SIG-M5 treated with dmso at 0.1 percent for 504 hours (cell line): Measurements from ENCODE around the gene AKR7A3.
"Not testable (repeated sequence)": the region's sequence is repeated elsewhere in the genome, so short reads cannot be mapped to it uniquely, and the experiment has no call there.

Experiments used
- DNase-seq: peaks from one replicate; lab custom pipeline; 2025; ENCODE audit not compliant: unreplicated experiment; lab: John Stamatoyannopoulos, UW

The AKR7A3 gene

DNA sequence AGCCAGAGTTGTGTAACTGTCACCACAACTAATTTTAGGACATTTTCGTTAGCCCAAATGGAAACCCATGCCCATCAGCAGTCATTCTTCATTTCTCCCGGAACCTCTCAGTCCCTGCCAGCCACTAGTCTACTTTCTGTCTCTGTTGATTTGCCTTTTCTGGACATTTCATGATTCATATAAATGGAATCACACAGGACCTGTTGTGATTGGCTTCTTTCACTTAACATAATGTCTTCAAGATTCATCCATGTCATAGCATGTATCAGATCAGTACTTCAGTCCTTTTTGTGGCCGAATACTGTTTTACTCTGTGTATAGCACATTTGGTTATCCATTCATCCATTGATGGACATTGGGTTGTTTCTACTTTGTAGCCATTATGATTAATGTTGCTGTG, 30.6 kb upstream of the AKR7A3 start:
- peak; percentile 90 for DNase-seq

DNA sequence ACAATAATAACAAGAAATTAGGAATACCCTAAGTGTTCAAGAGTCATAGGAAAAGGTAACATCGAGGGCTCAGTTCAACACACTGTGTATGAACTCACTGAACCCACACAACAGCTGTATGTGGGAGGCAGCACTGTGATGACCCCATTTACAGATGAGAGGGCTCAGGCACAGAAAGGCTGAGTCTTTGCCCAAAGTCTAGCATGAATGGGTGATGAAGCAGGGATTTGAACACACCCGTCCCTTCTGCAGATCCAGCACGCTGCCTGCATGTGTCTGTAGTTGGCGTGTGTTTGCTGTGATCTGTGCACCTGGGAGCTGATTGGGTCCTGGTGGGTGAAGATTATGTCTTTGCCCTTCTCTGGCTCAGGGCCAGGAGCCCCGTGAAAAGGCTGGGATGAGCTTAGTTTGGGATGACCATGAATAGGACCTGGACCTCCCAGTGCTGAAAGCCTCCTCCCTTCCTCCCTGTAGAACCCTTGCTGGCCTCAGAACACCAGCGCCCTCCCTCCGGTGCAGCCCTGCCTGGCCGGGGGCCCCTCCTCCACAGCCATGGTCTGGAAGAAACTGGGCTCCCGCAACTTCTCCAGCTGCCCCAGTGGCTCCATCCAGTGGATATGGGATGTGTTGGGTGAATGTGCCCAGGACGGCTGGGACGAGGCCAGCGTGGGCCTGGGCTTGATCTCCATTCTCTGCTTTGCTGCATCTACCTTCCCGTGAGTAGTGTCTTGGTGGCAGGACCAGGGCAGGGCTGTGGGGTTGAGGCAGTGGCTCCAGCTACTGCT, 28.7 kb upstream of the AKR7A3 start:
- no peak for DNase-seq

DNA sequence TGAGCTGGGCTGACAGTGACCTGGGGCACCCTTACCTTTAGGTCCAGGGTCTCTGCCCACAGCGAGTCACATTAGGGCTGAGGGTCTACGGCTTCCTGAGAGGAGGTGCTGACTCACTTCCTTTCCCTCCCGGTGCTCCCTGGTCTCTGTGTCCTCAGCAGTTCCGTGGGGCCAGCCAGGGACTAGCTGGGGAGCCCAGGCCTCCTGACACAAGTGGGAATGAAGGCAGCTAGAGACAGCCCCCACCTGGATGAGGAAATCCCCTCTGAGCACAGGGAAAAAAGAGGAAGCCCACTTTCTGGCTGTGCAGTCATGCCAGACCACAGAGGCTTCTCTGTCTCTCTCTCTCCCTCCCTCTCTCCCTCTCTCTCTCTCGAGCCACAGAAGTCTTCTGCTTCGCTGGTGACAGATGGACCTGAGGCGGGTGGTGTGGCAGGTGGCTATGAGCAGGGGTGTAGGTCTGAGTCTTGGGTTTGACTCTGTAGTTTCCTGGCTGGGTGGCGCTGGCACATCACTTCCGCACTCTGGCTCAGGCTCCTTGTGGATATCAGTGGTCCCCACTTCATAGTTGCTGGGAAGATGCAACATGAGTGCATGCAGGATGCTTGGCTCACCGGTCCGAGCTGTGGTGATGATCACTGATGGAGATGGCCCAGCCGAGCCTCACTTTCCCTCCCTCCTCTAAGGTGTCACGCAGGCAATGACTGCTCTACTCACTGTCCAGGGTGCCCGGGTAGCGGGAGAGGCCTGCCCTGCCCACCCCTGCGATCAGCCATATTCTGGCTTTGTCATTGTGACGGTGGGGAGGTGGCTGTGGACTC, 27.0 kb upstream of the AKR7A3 start:
- peak; percentile 87 for DNase-seq

DNA sequence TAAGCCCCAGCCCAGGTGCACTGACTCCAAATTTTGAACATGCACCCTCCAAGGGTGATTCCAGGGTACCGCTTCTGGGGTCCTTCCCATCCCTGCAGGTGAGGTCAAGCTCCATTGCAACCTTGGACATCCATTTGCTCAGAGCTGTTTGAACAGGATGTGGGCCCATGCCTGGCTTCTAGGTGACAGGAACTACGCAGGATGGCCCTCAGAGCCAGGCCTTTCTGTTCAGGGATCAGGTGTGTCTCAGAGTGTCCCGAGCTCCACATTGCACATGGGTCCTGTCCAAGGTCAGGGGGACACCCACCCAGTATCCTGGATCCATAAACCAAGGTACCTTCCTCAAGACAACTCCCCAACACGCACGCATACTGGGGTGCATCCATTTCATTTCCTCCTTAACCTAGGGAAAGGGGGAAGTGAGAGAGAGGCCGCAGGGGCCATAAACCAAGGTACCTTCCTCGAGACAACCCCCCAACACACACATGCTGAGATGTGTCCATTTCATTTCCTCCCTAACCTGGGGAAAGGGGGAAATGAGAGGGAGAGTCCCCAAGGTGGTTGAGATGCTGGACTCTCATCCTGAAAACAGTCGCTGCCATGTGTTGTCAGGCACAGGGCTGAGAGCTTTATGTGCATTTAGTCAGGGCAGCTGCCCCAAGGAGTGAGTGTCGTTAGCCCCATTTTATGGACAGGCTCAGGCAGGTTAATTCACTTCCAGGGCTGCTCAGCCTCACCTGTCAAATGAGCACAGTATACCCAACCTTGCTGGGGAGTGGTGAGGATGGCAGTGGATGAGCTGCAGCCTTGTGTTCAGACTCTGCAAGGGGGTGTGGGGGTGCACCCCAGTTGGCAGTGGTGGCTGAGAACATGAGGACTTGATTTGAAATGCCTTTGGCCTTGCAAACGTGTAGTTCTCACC, 25.7 kb upstream of the AKR7A3 start:
- DNase-seq, result peak; percentile 47

DNA sequence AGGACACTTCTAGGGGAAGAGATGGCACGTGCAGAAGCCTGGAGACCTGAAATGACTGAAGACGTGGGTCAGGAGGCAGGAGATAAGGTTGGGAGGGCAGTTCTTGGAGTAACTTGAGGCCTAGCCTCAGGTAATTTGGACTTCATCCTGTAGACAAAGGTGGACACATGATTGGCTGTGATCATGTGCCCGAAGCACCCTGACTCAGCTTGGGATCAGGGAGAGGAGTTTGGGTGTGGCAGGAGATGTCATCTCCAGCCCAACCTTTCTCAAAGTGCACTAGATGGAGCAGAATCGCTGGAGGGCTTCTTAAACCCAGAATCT, 25.0 kb upstream of the AKR7A3 start:
- no peak for DNase-seq

DNA sequence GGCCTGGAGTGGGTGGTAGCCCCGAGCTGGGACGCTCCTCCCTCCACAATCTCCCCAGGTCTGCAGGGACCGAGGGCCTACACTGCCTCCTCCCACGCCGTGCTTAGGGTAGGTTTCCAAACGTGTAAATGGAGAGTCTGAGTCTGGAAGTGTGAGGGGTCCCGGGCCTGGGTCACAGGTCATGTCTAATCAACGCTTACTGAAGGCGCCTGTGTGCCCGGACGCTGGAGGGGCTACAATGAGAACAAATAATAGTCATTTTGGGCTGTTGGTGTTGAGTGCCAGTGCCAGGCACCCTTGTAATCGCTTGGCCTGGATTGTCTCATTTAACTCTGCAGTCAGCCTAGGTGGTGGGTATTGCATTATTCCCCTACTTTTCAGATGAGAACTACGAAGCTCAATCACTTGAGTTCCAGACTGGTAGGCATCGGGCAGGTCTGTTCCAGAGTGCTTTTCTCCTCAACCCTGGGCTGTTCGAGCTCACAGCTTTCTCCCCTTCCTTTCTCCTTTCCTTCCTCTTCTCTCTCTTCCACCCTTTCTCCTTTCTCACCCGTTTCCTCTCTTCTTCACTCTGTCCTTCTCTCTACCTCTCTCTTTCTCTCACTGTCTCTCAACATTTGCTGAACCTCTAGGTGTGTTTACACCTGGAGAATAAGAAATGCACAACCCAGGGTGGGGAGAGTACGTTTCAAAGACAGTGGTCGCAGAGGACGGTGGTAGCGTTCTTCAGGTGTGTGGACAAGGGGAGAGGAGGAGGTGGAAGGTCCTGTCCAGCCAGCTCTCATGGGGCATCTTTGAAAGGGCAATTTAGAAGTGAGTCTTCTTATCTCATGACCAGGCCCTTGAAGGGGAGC, 24.4 kb upstream of the AKR7A3 start:
- peak; percentile 33 for DNase-seq

DNA sequence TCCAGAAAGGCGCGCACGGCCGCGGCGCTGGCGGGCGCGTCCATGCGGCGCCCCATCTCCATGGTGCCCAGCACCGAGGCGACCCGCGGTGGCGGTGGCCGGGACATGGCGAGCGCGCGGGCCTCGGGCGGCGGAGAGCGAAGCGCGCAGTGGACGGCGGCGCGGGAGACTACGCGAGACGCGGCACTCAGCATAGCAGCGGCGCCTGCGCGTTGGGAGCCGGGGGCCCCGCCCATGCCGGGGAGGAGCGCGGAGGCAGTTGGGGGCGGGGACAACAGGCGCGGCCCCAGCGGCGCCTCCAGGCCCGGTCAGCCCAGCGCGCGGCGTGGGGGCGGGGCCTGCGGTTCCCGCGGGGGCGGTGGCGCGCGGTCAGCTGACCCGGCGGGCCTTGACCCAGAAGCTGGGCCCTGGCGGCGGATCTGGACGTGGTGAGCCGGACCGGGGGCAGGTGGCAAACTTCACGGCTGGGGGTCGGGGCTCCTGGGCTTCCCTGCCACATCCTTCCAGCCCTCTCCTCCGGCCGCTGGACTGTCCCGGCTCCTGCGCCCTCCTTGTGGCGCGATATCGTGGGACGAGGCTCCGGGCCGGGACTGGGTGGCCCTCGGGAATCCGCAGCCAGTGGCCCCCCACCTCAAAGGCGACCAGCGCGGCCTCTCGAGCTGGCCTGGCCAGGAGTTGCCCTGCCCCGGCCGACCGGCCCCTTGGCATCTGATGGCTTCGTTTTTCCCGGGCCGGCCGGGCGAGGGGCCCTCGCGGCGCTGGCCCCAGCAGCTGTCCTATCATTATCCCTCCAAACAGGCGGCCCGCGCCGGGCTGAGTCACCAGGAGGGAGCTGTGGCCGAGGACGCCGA, 23.6 kb upstream of the AKR7A3 start, which contains the start of the genes AKR7A2 and SLC66A1:
Gene AKR7A2 (minus strand): TSS at position 214 of the 851 bp plus-strand sequence. CDS start 20 bp downstream, at position 194.
Gene SLC66A1 (plus strand): TSS at position 396 of the 851 bp plus-strand sequence. CDS start 5,352 bp downstream, outside the sequence.
- DNase-seq, result peak; percentile 77

DNA sequence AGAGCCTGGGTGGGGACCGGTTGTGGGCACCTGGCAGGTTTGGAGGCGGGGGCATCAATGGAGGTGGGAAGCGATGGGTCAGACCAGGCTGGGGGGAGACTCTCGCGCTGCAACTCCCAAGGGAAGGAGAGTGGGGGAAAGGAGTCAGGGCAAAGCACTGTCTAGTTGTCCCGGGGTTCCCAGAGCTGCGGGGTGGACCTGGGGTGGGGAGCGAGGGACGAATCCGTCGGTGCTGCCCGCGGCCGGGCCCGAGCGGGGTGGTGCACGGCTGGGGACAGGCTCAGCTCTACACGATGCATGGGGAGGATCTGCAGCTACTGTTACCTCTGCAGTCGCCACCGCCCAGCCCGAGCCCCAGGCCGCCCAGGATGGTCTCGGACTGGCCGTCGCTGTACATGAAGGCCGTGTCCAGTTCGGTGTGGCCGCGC, 22.9 kb upstream of the AKR7A3 start:
- DNase-seq, result no peak

DNA sequence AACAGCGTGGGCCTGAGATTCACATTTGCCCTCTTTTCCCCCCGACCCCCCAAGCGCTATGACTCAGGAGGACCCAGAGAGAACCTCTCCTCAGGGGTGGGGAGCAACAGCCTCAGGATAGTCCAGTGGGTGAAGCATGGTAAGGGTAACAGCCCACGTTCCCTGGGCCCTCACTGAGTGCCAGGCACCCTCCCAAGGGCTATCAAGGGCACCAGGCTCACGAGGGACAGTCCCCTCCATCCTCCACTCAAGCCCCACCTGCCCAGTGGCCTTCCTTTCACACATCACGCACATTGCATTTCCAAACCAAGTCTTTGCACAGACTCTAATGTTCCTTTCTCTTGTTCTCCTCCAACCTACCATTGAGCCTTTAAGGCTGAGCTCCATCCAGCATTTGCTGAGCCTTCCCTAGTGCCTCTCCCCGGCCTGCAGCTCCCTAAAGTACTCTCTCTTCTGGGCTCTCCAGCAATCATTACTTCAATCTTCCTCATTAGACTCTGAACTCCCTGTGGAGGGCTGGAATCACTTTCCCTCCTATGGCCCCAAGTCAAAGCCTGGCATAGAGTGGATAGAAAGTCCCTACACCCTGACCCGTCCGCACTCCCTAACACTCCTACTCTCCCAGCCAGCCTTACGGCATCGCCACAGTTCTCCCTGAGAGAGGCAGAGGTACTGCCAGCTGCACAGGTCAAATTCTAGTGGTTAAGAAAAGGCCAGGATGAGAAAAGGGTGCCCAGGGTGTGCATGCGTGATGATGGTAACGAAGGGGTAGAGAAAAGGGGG, 22.3 kb upstream of the AKR7A3 start:
- no peak for DNase-seq

DNA sequence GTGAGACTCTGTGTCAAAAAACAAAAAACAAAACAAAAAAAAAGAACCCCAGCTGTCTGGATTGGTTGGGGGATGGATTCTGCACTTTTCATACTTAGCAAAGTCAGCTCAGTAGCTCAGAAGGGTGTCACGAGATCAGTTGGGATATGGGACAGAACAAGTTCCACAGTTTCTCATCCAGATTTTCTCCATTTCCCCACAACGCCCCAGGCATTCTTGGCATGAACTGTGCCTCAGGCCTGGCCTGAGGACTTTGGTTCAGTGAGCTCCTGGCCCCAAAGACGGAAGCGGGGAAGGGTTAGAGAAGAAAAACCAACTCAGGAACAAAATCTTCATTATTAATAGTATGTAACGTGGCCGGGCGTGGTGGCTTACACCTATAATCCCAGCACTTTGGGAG, 21.5 kb upstream of the AKR7A3 start:
- DNase-seq, result no peak

DNA sequence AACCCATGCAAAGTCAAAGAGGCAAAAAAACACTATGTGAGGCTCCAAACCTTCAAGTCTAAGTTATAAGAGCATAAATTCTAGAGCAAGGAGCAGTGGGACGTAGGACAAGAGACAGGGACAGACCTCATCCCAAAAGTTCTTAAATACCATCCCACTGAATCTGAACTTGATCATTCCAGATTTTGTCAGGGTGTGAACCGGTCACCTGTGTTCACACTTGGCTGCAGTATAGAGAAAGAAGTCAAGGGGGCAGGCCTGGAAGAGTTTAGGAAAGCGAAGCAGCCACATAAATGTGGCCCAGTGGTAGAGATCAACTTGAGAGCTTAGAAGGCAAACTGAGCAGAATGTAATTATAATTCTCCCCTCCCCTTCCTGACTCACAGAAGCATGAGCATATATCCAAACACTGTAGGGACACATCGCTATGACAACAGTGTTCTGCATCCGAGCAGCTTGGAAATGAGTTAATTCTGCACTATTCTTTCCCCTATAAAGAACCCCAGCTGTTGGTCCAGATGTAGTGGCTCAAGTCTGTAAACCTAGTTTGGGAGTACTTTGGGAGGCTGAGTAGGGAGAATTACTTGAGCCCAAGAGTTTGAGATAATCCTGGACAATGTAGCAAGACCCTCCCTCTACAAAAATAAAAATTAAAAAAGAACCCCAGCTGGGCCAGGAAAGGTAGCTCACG, 20.7 kb upstream of the AKR7A3 start:
- DNase-seq, result no peak

DNA sequence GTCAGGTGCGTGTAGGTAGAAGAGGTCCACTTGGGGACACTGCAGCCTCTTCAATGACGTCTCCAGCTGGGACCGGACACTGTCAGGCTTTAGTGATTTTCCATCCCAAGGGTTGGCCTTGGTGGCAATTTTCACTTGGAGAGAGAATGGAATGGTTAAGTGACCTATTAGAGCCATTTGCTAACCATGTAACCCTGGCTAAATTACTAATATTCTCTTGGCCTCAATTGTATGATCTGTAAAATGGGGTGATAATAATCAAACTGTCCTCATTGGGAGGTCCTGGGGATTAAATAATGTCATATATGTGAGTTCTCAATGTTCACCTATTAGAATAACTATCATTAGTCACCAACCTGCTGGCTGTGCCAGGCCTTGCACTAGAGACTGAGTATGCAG, 19.9 kb upstream of the AKR7A3 start:
- DNase-seq, result no peak

DNA sequence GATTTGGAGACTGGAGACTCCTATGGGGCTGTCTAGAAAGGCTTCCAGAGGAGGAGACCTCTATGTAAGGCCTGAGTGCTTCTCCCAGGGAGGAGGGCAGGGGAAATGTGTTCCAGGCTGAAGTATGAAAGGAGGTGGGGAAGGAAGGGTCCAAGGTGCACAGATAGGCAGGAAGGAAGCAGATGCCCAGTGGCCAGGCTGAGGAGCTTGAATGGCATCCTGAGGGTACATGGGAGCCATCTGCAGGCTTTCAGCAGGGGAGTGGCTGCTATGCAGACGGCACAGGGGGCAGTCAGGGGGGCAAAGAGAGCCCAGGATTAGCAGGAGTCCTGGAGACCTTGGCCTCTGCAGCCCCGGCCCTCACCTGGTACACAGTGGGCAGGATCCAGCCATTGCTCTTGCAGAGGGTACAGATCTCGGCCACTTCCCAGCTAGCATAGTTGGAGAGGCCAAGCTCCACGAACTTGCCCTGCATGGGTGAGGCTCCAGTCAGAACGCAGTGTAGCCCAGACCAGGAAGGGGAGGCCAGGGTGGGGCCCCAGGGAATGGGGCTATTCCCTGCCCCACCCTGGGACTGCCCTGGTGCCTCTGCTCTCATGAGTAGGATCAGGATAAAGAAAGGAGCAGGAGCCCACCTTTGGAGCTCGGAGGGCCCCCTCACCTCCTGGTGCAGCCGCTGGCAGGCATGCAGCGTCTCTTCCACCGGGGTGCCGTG, 19.4 kb upstream of the AKR7A3 start:
- no peak for DNase-seq

DNA sequence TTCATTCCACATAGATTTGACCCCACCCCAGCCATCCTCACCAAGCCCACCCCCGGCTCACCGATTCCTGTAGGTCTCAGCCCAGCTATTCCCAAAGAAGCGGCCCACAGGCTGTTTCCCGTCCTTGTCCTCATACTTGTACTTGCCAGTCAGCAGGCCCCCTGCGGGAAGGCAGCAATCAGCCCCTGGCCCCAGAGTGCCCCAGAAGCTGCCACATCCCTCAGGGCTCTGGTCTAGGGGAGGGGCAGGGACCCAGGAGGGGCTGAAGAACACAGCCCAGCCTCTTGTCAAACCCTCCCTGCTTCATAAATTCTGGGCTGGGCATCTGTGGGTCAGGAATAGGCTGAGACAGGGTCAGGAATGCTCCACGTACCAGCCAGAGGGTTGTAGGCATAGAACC, 18.4 kb upstream of the AKR7A3 start:
- no peak for DNase-seq

DNA sequence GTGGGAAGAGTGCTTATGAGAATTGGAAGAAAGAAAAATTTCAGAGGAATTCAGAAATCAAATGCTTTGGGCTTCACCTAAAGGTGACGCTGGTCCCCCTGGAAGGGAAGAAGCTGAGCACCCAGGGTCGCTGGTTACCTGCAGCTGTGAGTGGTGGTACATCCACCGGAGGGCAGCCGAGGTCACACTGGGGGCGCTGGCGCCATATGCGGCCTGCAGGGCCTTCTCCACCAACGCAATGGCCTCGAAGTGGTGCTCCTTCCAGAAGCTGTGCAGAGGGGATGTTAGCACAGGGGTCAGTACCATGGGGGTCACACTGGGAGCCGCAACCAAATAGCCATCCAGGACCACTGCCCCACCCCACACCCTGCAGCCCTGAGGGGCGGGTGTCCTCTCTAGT, 17.3 kb upstream of the AKR7A3 start:
- no peak for DNase-seq

DNA sequence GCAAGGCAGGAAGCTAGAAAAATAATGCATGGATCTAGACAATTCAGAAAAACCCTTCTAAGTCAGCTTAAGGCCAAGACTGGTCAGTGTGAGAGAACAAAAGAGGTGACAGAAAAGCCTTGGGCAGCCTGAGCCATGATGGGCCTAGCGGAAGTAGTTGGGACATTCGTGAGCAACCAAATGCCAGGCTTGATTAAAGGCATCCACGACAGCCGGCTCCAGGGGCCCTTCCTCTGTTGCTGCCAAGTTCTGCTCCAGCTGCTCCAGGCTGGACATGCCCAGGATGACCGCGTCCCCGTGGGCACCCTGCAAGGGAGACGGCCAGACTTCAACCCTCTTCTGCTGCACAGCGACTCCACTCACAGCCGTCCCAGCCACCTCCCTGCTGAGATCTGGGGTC, 15.5 kb upstream of the AKR7A3 start:
- not testable (repeated sequence) for DNase-seq

DNA sequence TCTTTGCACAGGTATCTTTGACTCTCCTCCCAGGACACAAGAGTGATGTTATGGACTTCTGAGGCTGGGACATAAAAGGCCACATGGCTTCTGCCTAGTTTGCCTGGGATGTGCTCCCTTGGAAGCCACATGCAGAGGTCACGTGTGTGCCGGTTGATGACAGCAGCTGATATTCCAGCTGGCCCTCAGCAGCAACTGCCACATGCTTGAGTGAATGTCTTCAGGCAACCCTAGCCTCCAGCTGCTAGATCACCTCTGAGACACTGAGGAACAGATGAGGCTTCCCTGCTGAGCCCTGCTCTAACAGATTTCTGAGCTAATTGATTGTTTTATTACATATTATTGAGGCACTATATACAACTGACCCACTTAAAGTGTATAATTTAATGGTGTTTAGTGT, 11.6 kb upstream of the AKR7A3 start:
- DNase-seq, result no peak
